ENCODE measurements around the gene HS3ST2. TPM values are rescaled to one million over a fixed set of nuclear protein-coding genes. Genes with fewer than 3 reads are reported as not detected.

Gene HS3ST2
- total RNA-seq, 1 donor from 2014 or later: 1.0 TPM

GRCh38 chr16:22912654-22913053 lies 98.7 kb downstream of the HS3ST2 start:
- Histone ChIP-seq H3K36me3 (ENCODE audit: insufficient read depth, low read length) (no peaks in the 10 kb centered on the region), H3K4me3 (ENCODE audit: insufficient read depth, low read depth, low read length) (no peak overlapping the region), H3K4me2 (ENCODE audit: low read length) (no peak overlapping the region), H3K79me2 (ENCODE audit: insufficient read depth, low read length) (no peaks in the 10 kb centered on the region), H3K27me3 (ENCODE audit: insufficient read depth, low read length) (no peaks in the 10 kb centered on the region), H4K20me1 (ENCODE audit: insufficient read depth, low read length) (no peaks in the 10 kb centered on the region), H3K4me1 (ENCODE audit: insufficient read depth, low read length) (no peaks in the 10 kb centered on the region), H3K27ac (ENCODE audit: low read depth, low read length) (no peak overlapping the region), H3K9me3 (ENCODE audit: insufficient read depth, low read depth, low read length) (no peaks in the 10 kb centered on the region), H3K9ac (ENCODE audit: low read length) (no peak overlapping the region), H2AFZ (ENCODE audit: low read depth, low read length) (no peak overlapping the region)
- Mint-ChIP-seq H3K36me3 (ENCODE audit: low read depth, unreplicated experiment) (no peaks in the 10 kb centered on the region), H3K4me3 (ENCODE audit: unreplicated experiment) (no peak overlapping the region), H3K4me1 (ENCODE audit: low read depth, unreplicated experiment) (no peaks in the 10 kb centered on the region), H3K27ac (ENCODE audit: unreplicated experiment) (no peak overlapping the region), H3K27me3 (ENCODE audit: low read depth, unreplicated experiment) (peaks cover 16% of the 10 kb centered on the region), H3K9me3 (ENCODE audit: unreplicated experiment) (peaks cover 3% of the 10 kb centered on the region)
- DNase-seq (ENCODE audit: low read depth): no peak
- TF ChIP-seq EZH2 (IDR thresholded peaks at IDR 0.05; ENCODE audit: insufficient read depth, low read length): no peak
- TF ChIP-seq CTCF (IDR thresholded peaks at IDR 0.05; ENCODE audit: insufficient read depth, low read depth, low read length): no peak
- FAIRE-seq: no peak

- DNase-seq (ENCODE audit: low read depth) (no peak), FAIRE-seq (no peak)
- peaks cover 20% of the 10 kb centered on the region for H3K27me3 Mint-ChIP-seq (ENCODE audit: low read depth, unreplicated experiment)
- TF ChIP-seq EZH2 (IDR thresholded peaks at IDR 0.05; ENCODE audit: insufficient read depth, low read length) (no peak), CTCF (IDR thresholded peaks at IDR 0.05; ENCODE audit: insufficient read depth, low read depth, low read length) (no peak)
- H3K36me3 Mint-ChIP-seq (ENCODE audit: low read depth, unreplicated experiment): no peaks in the 10 kb centered on the region
- H3K9ac ChIP-seq (ENCODE audit: low read length): no peak overlapping the region
- H3K27ac Mint-ChIP-seq (ENCODE audit: unreplicated experiment): no peak overlapping the region
- H3K4me2 ChIP-seq (ENCODE audit: low read length): no peak overlapping the region
- no peaks in the 10 kb centered on the region for H3K27me3 ChIP-seq (ENCODE audit: insufficient read depth, low read length)
- no peaks in the 10 kb centered on the region for H4K20me1 ChIP-seq (ENCODE audit: insufficient read depth, low read length)
- H3K4me1 Mint-ChIP-seq (ENCODE audit: low read depth, unreplicated experiment): no peaks in the 10 kb centered on the region
- H3K79me2 ChIP-seq (ENCODE audit: insufficient read depth, low read length): no peaks in the 10 kb centered on the region
- no peaks in the 10 kb centered on the region for H3K9me3 ChIP-seq (ENCODE audit: insufficient read depth, low read depth, low read length)
- H3K9me3 Mint-ChIP-seq (ENCODE audit: unreplicated experiment): peaks cover 3% of the 10 kb centered on the region
- H3K36me3 ChIP-seq (ENCODE audit: insufficient read depth, low read length): no peaks in the 10 kb centered on the region
- no peak overlapping the region for H3K4me3 Mint-ChIP-seq (ENCODE audit: unreplicated experiment)
- H3K27ac ChIP-seq (ENCODE audit: low read depth, low read length): no peak overlapping the region
- H2AFZ ChIP-seq (ENCODE audit: low read depth, low read length): no peak overlapping the region
- H3K4me1 ChIP-seq (ENCODE audit: insufficient read depth, low read length): no peaks in the 10 kb centered on the region
- H3K4me3 ChIP-seq (ENCODE audit: insufficient read depth, low read depth, low read length): no peak overlapping the region
These were observed 101.0 kb downstream of the HS3ST2 start for GRCh38 chr16:22915003-22915402.

GRCh38 chr16:22923491-22923890 lies 109.5 kb downstream of the HS3ST2 start:
- Histone ChIP-seq H3K36me3 (ENCODE audit: insufficient read depth, low read length) (no peaks in the 10 kb centered on the region), H4K20me1 (ENCODE audit: insufficient read depth, low read length) (no peaks in the 10 kb centered on the region), H2AFZ (ENCODE audit: low read depth, low read length) (no peak overlapping the region), H3K4me2 (ENCODE audit: low read length) (no peak overlapping the region), H3K79me2 (ENCODE audit: insufficient read depth, low read length) (no peaks in the 10 kb centered on the region), H3K27ac (ENCODE audit: low read depth, low read length) (no peak overlapping the region), H3K9me3 (ENCODE audit: insufficient read depth, low read depth, low read length) (no peaks in the 10 kb centered on the region), H3K4me3 (ENCODE audit: insufficient read depth, low read depth, low read length) (no peak overlapping the region), H3K9ac (ENCODE audit: low read length) (no peak overlapping the region), H3K4me1 (ENCODE audit: insufficient read depth, low read length) (no peaks in the 10 kb centered on the region), H3K27me3 (ENCODE audit: insufficient read depth, low read length) (no peaks in the 10 kb centered on the region)
- Mint-ChIP-seq H3K36me3 (ENCODE audit: low read depth, unreplicated experiment) (no peaks in the 10 kb centered on the region), H3K9me3 (ENCODE audit: unreplicated experiment) (no peaks in the 10 kb centered on the region), H3K27me3 (ENCODE audit: low read depth, unreplicated experiment) (peaks cover 19% of the 10 kb centered on the region), H3K4me3 (ENCODE audit: unreplicated experiment) (no peak overlapping the region), H3K4me1 (ENCODE audit: low read depth, unreplicated experiment) (no peaks in the 10 kb centered on the region), H3K27ac (ENCODE audit: unreplicated experiment) (no peak overlapping the region)
- FAIRE-seq: no peak
- DNase-seq (ENCODE audit: low read depth): no peak
- TF ChIP-seq CTCF (IDR thresholded peaks at IDR 0.05; ENCODE audit: insufficient read depth, low read depth, low read length) (no peak), EZH2 (IDR thresholded peaks at IDR 0.05; ENCODE audit: insufficient read depth, low read length) (no peak)
